NB4 (cell line): ENCODE data around the gene TMEM86B.

Experiments used
- DNase-seq: peaks from one replicate; pipeline ENCODE4 v3.0.0; 2010; ENCODE audit warnings: low read depth
- H3K4me3 ChIP-seq: one replicate; pipeline ENCODE4 v1.5.1; 2011; ENCODE audit warnings: mild to moderate bottlenecking, low read depth, low read length, moderate library complexity
- CTCF ChIP-seq: IDR thresholded peaks from one replicate; pipeline ENCODE4 v1.5.1; 2012; ENCODE audit warnings: low read depth, low read length
- MAX ChIP-seq: IDR thresholded peaks from 2 replicates; pipeline ENCODE4 v1.6.1; 2011; ENCODE audit warnings: low read depth, low read length
- MYC ChIP-seq: IDR thresholded peaks from 2 replicates; pipeline ENCODE4 v1.6.1; 2011; ENCODE audit warnings: low read depth, low read length
- POLR2A ChIP-seq: IDR thresholded peaks from 2 replicates; pipeline ENCODE4 v1.6.1; 2011; ENCODE audit warnings: mild to moderate bottlenecking; ENCODE audit not compliant: insufficient read length; ENCODE audit errors: extremely low read depth

TMEM86B gene

GRCh38 chr19:55258828-55259539 is 30.4 kb upstream of the TMEM86B start, which contains the start of gene PPP6R1:
Gene PPP6R1, minus strand, starts transcription at chr19:55259017. Its CDS starts 11,914 bp downstream, at chr19:55247103.
- peak within 1 kb of the TSS; percentile 88 for H3K4me3 ChIP-seq
- peak; percentile 97 for DNase-seq
- TF ChIP-seq MYC (peak; percentile 83), CTCF (no peak), POLR2A (peak; percentile 90), MAX (peak; percentile 65)

- H3K4me3 ChIP-seq, result peak overlapping the region; percentile 88
- TF ChIP-seq MAX (no peak), MYC (no peak), CTCF (no peak), POLR2A (no peak)
- DNase-seq, result no peak
These were observed 29.9 kb upstream of the TMEM86B start for GRCh38 chr19:55258476-55258827.

- peak; percentile 61 for DNase-seq
- peak overlapping the region; percentile 88 for H3K4me3 ChIP-seq
- TF ChIP-seq CTCF (no peak), POLR2A (no peak), MAX (peak; percentile 94), MYC (peak; percentile 52; the same call in 1 of the 2 replicates)
These were observed 29.2 kb upstream of the TMEM86B start for GRCh38 chr19:55257461-55258420.

GRCh38 chr19:55256562-55257460 is 28.2 kb upstream of the TMEM86B start:
- DNase-seq, result peak; percentile 43
- peak overlapping the region; percentile 88 for H3K4me3 ChIP-seq
- TF ChIP-seq CTCF (no peak), MAX (peak; percentile 60)
